SK-N-DZ (cell line): ENCODE measurements around the gene P3H2.
"Not testable (repeated sequence)": the region's sequence is repeated elsewhere in the genome, so short reads cannot be mapped to it uniquely, and the experiment has no call there.

Experiments
- DNase-seq: peaks from one replicate; pipeline ENCODE4 v3.0.0-alpha.2; 2015; ENCODE audit warnings: low spot score

The P3H2 gene

GRCh38 chr3:190086191-190086590, 34.5 kb downstream of the P3H2 start:
- DNase-seq, result no peak

DNA sequence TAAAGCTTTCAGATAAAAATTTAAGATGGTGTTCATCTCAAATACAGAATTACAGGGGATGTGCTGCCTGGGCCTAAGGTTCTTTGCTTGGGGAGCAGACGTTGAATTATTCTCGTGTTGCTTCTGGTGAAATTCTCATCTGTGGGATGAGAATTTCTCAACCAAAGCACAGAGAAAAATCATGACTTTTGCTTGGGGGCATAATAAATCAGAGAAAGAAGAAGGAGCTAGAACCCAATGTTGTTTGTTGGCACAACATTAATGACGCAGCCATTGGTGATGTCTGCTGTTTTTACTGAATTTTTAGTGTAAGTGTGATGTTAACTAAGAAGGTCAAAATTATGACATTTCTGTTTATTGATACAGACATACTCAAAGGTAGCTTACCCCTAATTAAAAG, 35.7 kb downstream of the P3H2 start:
- DNase-seq, result no peak

DNA sequence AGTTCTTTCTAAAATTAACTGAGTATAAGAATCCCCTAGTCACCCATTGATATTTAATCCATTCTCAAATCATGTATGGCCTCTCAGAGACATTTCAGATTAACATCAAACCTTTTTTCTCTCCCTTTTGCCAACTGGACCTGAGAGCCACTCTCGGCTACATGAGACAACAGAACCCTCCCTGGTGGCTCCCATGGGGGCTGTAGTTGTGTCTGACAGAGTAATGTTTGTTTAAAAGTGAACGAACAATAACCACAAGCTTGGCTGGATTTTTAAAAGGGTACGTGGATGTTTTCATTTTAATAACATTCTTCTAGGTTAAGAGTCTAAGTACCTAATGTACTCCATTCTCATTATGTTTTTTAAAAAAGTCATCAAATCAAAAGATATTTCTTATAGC, 37.1 kb downstream of the P3H2 start:
- DNase-seq, result no peak

DNA sequence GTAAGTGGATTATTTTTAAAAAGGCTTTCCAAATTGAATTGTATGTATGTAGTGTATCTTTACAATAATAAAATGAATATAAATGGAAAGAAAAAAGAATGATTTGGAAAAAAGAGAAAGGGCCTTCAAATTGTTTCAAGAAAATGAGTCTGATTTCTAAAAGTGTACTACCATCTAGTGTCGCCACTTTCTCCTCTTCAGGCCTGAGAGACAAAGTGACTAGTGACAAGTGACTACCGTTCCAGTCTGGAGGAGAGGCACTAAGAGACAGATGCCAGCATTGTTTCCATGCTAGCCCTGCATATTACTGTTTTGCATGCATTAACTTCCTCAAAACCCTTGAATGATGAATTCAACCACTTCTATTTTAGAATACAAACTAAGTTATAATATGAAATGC, 39.3 kb downstream of the P3H2 start:
- DNase-seq, result no peak

GRCh38 chr3:190079173-190079572, 41.5 kb downstream of the P3H2 start:
- not testable (repeated sequence) for DNase-seq

GRCh38 chr3:190077395-190078045, 43.2 kb downstream of the P3H2 start:
- no peak for DNase-seq

GRCh38 chr3:190076601-190077394, 43.9 kb downstream of the P3H2 start:
- no peak for DNase-seq

DNA sequence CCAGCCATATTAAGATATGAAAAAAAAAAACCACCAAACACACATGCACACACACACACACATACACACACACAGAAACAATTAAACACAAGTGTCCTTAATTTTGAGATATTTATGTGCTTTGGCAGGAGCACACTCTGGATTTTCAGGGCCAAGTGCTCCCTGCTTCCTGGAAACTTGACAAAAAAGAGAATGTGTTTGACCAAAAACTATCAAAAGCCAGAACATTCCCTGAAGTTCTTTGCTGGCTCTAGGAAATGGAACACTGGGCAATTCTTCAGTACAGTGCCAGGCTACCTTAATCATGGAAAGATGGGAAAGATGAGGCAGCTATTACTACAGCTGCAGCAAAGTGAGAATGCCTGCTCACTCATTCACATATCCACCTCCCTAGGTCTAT, 44.6 kb downstream of the P3H2 start:
- no peak for DNase-seq

- DNase-seq, result no peak
Observed at GRCh38 chr3:190074817-190075216, 45.9 kb downstream of the P3H2 start.

DNA sequence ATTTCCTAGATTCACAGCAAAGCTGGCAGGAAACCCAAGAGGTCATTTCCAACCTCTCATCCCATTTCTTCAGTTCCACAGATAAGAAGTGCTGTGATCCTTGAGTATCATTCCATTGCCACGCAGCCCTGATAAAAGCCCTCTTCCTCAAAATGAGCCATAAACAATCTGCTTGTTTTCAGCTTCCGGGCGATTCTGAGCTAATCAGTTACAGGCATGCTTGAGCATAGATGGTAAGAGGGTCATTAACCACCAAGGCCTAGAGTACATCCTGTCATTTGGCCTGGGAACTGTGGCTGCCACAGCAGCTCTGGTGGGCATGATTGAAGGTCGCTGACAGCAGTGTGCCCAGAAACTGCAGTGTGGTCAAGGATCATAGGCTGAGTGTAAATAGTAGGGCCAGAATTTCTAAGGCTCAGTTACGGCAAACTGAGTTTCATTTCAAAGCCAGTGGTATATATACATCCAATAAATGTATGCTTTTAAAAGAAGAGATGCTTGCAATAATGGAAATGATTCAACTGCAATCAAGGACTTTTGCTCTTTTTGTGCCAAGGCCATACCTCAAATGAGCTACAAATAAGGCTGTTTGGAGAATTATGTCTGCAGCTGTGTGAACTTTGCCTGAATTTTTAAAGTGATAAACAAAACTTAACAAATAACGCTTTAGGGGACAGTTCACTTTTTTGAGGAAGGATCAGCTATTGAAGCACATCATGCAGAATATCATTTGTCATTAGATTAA, 47.3 kb downstream of the P3H2 start:
- DNase-seq, result no peak

- DNase-seq, result no peak
Observed at GRCh38 chr3:190072856-190073255, 47.8 kb downstream of the P3H2 start.

DNA sequence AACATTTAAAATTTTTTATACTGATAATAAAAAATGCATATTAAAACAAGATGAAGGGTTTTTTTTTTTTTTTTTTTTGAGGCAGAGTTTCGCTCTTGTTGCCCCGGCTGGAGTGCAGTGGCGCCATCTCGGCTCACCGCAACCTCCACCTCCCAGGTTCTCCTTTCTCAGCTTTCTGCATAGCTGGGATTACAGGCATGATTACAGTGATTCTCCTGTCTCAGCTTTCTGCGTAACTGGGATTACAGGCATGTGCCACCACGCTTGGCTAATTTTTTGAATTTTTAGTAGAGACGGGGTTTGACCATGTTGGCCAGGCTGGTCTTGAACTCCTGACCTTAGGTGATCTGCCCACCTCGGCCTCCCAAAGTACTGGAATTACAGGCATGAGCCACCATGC, 48.8 kb downstream of the P3H2 start:
- DNase-seq, result not testable (repeated sequence)

- no peak for DNase-seq
Observed at GRCh38 chr3:190070622-190071347, 49.9 kb downstream of the P3H2 start.

DNA sequence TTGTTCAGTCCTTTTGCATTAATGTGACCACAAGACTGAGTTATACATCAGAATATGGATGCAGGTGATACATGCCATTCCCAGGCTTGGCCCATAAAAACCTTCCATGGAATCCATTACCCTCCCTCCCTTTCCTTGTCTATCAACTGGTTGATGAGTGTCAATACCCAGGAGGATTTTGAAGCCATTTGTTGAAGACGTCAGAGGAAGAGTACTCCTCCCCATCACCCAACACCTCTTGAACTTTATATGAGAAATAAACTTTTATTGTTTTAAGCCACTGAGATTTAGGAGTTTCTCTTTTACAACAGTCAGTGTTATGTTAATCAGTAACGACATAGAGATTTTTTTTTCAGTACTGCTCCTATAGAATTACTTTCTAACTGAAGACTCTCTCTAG, 55.5 kb downstream of the P3H2 start:
- DNase-seq, result no peak

DNA sequence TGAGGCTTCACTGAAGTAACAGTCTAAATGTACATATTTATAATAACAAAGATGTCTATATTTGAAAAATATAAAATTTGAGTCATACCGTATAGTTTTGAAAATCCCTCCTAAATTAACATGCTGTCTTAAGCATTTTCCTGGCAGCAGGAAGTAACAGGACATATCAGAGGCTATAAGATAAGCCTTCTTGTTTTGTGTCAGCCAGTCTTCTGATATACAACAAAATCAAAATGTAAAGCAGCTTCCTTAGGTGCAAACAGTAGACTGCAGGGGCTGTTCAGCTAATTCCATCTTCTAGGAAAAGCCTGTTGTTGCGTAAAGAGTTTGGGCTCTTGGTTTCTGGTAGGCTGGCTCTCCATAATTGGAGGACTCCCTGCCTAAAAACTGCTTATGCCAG, 56.0 kb downstream of the P3H2 start:
- DNase-seq, result no peak

DNA sequence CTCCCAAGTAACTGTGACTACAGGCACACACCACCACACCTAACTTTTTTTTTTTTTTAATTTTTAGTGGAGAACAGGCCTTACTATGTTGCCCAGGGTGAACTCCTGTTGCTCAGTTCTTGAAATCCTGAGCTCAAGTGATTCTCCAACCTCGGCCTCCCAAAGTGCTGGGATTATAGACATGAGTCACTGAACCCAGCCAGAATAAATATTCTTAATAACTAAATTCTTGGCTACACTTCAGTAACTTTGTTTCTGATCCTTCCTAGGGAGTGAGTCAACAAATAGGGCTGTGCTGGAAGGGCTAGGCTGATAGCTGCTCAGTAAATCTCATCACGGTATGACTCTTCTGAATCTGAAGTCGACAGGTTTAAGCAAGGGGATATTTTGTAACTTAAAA, 56.6 kb downstream of the P3H2 start:
- DNase-seq, result no peak

GRCh38 chr3:190063490-190063889, 57.2 kb downstream of the P3H2 start:
- DNase-seq, result no peak

DNA sequence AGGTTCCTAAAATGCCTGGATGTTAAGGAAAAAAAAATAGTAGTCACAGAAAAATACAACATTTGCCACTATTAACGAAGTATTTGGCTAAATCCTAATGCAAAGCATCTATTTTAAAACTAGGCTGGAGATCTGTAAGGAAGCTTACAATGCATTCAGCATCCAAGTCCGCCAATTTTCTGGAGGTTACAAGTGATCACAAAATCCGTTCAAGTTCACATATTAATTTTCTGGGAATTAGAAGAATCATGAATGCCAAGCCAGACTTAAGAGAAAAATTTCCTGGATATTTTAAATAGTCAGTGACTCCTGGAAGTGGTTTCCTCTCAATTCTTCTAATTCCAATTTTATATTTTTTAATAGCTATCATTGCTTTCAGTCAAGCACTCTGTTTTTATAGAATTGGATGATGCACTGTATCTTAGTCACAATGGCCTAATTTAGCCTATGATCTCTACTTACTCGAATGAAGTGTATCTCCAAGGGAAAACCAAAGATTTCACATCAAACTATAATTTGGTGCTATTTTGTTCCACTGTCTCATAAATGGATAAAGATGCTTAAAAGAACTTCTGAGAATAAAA, 60.4 kb downstream of the P3H2 start:
- no peak for DNase-seq

GRCh38 chr3:190059242-190059590, 61.5 kb downstream of the P3H2 start:
- DNase-seq, result no peak

GRCh38 chr3:190058521-190059241, 62.0 kb downstream of the P3H2 start:
- DNase-seq, result no peak

DNA sequence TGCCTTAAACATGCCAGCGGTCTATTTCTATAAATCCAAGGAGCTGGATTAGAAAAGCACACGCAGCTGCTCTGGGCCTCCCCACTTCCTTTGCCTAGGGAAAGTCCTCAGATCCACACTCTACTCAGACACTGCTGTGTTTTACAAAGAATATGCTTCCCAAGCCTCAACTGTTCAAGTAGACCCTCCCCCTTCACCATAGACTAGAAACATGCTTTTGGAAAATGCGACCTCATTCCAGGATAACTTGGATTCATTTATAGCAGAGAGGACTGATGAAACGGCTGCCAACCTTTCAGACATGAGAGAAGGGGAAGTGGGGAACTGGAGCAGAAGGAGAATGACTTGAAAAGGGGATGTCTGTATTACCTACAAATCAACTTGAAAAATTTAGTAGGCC, 64.0 kb downstream of the P3H2 start:
- DNase-seq, result no peak
